Measurements from ENCODE around the gene OR10AD1.
A peak's percentile ranks its signal among the peaks of the same experiment; 100 is the strongest.
"Not testable (repeated sequence)": the region's sequence is repeated elsewhere in the genome, so short reads cannot be mapped to it uniquely, and the experiment has no call there.

OR10AD1 gene

DNA sequence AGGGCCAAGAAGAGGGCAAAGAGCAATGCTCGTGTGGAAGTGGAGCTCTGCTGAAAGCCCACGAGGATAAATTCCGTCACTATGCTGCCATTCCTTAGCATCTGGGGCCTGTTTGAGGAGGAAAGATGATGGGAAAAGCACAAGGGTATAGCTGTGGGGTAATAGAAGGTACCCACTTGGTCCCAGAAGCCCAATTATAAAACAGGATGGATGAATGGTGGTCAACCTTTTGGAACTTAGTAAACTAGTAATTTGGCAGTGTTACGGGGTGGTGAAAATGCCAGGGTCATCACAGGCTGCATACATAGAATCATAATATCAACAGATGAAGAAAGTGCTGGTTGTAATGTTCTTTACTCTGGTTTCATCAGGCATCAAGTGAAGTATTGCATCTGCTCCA is at the start of gene OR10AD1:
Gene OR10AD1, minus strand, starts transcription at position 101 of the 400 bp plus-strand sequence. Its CDS starts 0 bp downstream, at position 101.
- H3K27ac ChIP-seq = no peak within 1 kb of the TSS
- no peak for DNase-seq (ENCODE audit: low read depth, low spot score)

DNA sequence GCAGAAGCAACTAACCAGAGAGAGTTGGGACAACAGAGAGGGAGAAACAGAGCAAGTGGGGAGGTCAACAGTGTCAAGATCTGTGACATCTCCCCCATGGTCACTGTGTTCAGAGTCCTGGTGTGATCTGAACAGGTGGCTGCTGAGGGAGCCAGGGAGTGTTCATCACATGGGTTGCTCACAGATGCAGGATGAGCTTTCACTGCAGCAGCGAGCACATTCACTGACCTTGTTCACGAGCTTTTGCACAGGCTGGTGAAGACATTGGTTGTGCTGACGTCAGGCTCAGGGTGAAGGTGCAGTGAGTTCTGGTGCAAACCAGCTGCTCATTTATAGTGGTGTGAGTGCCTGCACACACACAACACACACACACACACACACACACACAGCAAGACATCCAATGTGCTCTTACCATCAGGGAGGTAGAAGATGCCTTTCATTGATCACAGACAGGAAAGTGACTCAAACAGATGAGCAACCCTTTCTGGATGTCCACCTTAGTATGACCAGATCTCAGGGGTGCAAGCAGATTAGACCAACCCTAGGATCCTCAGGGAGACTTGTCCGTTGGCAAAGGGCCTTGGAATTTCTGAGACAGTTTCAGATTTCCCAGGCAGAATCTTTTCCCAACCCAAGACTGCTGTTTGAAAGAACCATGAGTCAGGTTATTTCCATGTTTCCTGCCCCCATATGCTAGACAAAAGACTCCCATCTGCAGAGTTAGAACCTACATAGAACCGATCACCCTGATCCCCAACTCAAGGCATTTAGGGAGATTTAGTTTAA is 44.3 kb upstream of the OR10AD1 start:
- no peak overlapping the region for H3K27ac ChIP-seq
- no peak for DNase-seq (ENCODE audit: low read depth, low spot score)

DNA sequence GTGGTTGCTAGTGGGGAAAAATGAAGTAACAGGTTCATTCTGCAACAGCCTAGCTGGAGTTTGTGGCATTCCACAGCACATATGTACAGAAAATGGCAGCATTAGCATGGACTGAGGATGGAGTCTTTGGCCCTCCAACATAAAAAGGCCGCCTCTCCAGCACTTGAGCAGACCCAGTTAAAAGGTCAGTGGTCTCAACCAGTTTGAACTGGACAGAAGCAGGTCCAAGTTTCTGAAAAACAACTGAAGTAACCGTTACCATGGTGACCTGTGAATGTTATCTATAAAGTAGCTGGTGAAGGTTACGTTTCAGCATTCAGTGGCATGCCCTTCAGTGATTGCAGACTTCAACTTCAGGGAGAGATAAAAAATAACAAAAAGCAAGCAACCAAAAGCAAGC is 34.1 kb upstream of the OR10AD1 start:
- DNase-seq (ENCODE audit: low read depth, low spot score) = no peak
- H3K27ac ChIP-seq = no peak overlapping the region

- H3K27ac ChIP-seq = no peak overlapping the region
- DNase-seq (ENCODE audit: low read depth, low spot score) = no peak
Observed at GRCh38 chr12:48235796-48236333, 32.8 kb upstream of the OR10AD1 start.

DNA sequence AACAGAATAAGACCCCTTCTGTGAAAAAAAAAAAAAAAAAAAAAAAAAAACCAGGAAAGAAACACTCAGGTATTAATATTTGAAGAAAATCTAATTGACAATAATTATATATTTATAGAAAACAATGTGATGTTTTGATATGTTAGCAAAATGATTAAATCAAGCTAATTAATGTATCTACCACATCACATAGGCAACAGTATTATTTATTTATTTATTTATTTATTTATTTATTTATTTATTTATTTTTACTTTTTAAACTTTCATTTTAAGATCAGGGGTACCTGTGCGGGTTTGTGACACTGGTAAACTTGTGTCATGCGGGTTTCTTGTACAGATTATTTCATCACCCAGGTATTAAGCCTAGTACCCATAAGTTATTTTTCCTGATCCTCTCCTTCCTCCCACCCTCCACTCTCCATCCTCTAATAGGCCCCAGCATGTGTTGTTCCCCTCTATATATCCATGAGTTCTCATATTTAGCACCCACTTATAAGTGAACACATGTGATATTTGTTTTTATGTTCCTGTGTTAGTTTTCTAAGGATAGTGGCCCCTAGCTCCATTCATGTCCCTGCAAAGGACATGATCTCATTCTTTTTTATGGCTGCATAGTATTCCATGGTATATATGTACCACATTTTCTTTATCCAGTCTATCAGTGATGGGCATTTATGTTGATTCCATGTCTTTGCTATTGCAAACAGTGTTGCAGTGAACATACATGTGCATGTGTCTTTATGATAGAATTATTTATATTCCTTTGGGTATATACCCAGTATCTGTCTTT is 28.3 kb upstream of the OR10AD1 start:
- not testable (repeated sequence) for H3K27ac ChIP-seq; DNase-seq (ENCODE audit: low read depth, low spot score)

GRCh38 chr12:48224533-48224932 is 21.4 kb upstream of the OR10AD1 start:
- DNase-seq (ENCODE audit: low read depth, low spot score); H3K27ac ChIP-seq: not testable (repeated sequence)

DNA sequence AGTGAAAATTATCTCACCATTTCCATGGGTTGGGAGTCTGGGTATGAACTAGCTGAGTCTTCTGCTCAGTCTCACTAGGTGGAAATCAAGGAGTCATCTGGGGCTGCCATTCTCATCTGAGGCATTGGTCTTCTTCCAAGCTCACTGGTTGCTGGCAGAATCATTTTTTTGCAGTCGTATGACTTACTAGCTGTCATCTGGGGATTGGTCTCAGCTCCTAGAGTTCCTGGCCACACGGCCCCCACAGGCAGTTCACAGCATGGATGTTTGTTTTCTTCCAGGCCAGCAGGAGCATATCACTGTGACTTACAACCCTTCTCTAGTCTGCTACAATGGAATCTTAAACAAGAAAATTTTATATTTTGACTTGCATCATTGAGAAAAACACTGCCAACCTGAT is 18.6 kb upstream of the OR10AD1 start:
- no peak for DNase-seq (ENCODE audit: low read depth, low spot score)
- H3K27ac ChIP-seq = no peak overlapping the region

DNA sequence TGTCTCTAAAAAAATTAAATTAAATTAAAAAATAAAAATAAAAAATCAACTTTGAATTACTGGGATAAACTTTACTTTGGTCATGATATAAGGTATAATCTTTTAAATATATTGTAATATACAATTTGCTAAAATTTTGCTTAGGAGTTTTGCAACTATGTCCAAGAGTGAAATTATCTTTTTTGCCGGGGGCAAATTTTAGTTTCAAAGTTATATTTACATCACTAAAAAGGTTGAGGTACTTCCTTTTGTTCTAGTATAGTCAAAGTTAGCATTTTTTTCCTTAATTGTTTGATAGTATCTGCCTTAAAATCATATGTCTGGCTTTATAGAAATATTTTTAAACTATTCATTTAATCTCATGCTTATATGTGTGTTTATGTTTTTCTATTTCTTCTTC is 17.6 kb upstream of the OR10AD1 start:
- H3K27ac ChIP-seq = no peak overlapping the region
- DNase-seq (ENCODE audit: low read depth, low spot score) = no peak

DNA sequence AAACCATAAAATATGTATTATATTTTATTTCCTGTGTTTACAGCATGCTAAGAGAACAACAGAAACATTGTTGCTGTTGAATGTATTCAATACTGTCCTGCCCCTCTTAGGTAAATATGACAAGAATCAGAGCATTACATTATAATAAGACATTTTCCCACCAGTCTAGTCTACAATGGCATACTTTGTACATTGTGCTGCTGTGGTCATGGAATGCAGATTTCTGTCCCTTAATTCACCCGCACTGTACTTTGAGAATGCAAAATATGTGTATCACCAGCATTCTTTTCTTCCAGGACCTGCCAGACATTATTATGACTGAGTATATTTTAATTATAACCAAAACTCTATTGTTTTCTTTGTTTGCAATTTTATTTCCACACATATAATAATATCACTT is 16.5 kb upstream of the OR10AD1 start:
- no peak for DNase-seq (ENCODE audit: low read depth, low spot score)
- no peak overlapping the region for H3K27ac ChIP-seq

DNA sequence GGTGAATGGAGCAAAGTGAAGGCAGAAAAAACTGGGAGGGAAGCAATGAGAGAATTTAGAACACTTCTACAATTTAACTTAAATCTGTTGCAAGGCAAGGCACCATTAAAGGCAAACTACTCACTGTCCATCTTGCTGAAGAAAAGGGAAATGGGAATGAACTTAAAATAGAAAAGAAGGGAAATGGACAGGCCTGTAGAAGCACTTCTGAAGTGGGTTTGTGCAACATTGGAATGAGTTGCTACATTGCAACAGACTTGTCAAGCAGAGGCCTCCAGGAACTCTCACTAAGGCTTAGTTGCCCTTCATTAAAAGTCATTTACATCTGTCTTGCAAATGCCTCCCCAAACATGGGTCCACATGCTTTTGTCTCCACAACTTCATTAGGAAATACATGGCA is 13.7 kb upstream of the OR10AD1 start:
- DNase-seq (ENCODE audit: low read depth, low spot score) = no peak
- H3K27ac ChIP-seq = no peak overlapping the region

GRCh38 chr12:48209495-48209894 is 6.4 kb upstream of the OR10AD1 start:
- not testable (repeated sequence) for H3K27ac ChIP-seq; DNase-seq (ENCODE audit: low read depth, low spot score)

- no peak overlapping the region for H3K27ac ChIP-seq
- no peak for DNase-seq (ENCODE audit: low read depth, low spot score)
Observed at GRCh38 chr12:48202766-48203165, 326 bp downstream of the OR10AD1 start.

DNA sequence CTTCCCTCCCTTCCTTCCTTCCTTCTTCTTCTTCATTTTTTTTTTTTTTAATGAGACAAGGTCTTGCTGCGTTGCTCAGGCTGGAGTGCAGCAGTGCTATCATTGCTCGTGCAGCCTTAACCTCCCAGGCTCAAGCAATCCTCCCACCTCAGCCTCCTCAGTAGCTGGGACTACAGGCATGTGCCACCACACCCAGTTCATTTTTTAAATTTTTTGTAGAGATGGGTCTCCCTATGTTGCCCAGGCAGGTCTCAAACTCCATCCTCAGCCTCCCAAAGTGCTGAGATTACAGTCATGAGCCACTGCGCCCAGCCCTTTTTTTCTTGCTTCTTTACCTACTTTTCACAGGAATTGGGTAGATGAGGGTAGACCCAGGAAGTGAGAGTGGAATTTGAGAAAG is 1.6 kb downstream of the OR10AD1 start:
- DNase-seq (ENCODE audit: low read depth, low spot score) = no peak
- H3K27ac ChIP-seq = no peak overlapping the region

DNA sequence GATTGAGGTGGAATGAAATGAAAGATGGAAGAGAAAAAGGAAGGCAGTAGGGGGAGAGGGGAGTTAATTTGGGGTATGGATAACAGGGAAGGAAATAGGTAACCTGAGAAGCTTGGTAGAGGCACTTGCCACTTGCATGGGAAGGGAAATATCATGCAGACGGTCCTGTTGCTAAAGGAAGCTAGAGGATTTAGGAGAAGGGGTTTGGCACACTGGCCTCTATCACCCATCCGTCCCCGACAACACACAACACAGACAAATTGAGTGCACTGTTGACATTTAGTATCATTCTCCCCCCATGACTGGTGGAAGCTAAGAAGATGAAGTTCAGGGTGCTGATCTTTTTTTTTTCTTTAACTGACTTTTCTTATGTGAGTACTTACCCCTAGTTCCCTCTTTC is 2.0 kb downstream of the OR10AD1 start:
- H3K27ac ChIP-seq = no peak overlapping the region
- no peak for DNase-seq (ENCODE audit: low read depth, low spot score)

DNA sequence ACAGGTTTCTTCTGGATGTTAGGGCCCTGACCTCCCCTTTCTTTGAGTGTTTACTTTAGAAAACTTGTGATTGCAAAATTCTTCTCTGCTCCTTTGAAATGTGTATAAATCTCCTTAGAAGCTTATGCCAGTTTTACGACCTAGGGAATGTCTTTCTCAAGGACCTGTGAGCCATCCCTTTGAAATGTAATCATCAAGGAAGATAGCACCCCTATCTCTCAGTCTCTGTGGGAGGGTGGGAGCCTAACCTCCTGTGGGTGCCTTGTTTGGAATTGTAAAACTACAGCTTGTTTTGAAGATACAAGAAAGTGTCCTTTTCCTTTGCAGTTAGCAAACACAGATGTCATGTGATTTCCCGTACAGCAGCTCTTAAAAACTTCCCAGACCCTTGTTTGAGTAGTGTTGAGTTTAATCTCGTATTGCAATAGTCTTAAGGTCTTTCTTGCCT is 3.3 kb downstream of the OR10AD1 start:
- no peak for DNase-seq (ENCODE audit: low read depth, low spot score)
- H3K27ac ChIP-seq = no peak overlapping the region

DNA sequence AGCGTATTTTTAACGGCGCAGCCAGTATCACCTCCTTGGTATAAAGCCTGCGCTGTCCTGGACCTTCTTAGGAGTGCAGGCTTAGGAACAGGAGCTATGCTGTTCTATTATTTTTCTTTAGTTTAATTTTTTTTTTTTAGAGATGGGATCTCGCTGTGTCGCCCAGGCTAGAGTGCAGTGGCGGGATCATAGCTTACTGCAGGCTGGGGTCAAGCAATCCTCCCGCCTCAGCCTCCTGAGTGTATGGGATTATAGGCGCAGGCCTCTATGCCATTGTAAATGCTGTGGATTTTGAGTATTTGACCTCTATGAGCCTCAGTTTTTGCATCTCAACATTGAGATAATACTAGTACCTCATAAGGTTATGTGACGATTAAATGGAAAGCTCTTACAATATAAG is 4.1 kb downstream of the OR10AD1 start:
- DNase-seq (ENCODE audit: low read depth, low spot score) = no peak
- H3K27ac ChIP-seq = peak overlapping the region; percentile 81

GRCh38 chr12:48198672-48198971 is 4.5 kb downstream of the OR10AD1 start:
- peak overlapping the region; percentile 81 for H3K27ac ChIP-seq
- DNase-seq (ENCODE audit: low read depth, low spot score) = no peak

GRCh38 chr12:48197971-48198671 is 5.0 kb downstream of the OR10AD1 start:
- peak; percentile 69 for DNase-seq (ENCODE audit: low read depth, low spot score)

GRCh38 chr12:48197549-48197970 is 5.5 kb downstream of the OR10AD1 start:
- DNase-seq (ENCODE audit: low read depth, low spot score) = no peak
- H3K27ac ChIP-seq = peak overlapping the region; percentile 81

More at GRCh38 chr12:48197971-48198671, 5.0 kb downstream of the OR10AD1 start:
- peak overlapping the region; percentile 81 for H3K27ac ChIP-seq

GRCh38 chr12:48194799-48195201 is 8.3 kb downstream of the OR10AD1 start:
- DNase-seq (ENCODE audit: low read depth, low spot score) = no peak

GRCh38 chr12:48193623-48194022 is 9.5 kb downstream of the OR10AD1 start:
- no peak overlapping the region for H3K27ac ChIP-seq
- DNase-seq (ENCODE audit: low read depth, low spot score) = no peak

More at GRCh38 chr12:48194799-48195201, 8.3 kb downstream of the OR10AD1 start:
- no peak overlapping the region for H3K27ac ChIP-seq

Measured in epithelial cell of prostate (primary cell).